Testis (tissue), 2 donors: ENCODE measurements around the gene MLLT6.

Experiments used
- POLR2A ChIP-seq: fragments of 450-650 bp; IDR thresholded peaks from one replicate; pipeline ENCODE4 v1.6.1; 2017; ENCODE audit warnings: antibody characterized with exemption, mild to moderate bottlenecking, moderate library complexity
- TF ChIP-seq, protein P1 (sequence below), 3 experiments: fragments of 450-650 bp in 2 of 3; fragments of 200-600 bp in 1 of 3; sonication (generic) in 1 of 3; IDR thresholded peaks; one replicate each; pipeline ENCODE4 v1.5.1; 2016 to 2019; ENCODE audit warnings: antibody characterized with exemption in 3 of 3, mild to moderate bottlenecking in 2 of 3, moderate library complexity in 1 of 3

DNA sequence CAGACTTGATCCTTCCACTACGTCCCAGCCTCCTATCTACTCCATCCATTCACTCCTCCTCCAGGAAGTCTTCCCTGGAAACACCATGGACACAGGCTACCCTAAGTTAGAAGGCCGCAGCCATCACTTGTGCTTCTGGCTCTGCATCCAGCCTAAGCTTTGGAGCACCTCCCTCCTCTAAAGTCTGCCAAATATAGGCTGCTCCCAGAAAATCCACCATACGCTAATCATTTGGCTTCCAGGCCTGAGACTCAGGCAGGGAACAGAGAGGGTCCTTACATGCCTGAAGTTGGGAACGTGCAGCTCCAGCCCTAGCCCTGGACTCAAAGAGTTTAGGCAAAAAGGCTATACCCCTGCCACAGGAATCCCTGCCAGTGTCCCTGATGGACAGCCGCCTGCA lies 36.4 kb downstream of the MLLT6 start:
- TF ChIP-seq, protein P1, sequence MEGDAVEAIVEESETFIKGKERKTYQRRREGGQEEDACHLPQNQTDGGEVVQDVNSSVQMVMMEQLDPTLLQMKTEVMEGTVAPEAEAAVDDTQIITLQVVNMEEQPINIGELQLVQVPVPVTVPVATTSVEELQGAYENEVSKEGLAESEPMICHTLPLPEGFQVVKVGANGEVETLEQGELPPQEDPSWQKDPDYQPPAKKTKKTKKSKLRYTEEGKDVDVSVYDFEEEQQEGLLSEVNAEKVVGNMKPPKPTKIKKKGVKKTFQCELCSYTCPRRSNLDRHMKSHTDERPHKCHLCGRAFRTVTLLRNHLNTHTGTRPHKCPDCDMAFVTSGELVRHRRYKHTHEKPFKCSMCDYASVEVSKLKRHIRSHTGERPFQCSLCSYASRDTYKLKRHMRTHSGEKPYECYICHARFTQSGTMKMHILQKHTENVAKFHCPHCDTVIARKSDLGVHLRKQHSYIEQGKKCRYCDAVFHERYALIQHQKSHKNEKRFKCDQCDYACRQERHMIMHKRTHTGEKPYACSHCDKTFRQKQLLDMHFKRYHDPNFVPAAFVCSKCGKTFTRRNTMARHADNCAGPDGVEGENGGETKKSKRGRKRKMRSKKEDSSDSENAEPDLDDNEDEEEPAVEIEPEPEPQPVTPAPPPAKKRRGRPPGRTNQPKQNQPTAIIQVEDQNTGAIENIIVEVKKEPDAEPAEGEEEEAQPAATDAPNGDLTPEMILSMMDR (IDR thresholded peaks at IDR 0.05): no peak
- no peak for TF ChIP-seq POLR2A
